ENCODE data around the gene CLIC2.

DNA sequence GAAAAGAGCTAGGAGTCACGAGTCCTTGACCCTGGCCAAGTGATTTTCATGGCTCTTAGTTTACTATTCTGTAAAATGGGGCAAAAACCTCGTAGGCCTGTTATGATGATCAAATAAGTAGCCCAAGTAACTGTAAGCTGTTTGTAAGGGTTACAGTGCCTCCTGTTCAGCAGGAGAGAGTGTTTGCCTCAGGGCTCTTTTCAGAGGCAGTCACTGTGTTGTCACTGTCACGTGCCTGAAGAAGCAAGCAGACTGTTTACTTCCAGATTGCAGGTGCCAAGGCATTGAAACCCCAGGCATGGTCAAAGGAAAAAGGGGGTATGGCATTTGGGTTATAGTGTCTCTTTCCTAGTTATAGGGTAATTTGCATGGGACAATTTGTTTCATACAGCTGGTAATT is 74.7 kb downstream of the CLIC2 start:
- TF ChIP-seq EZH2 (IDR thresholded peaks at IDR 0.05; ENCODE audit: borderline replicate concordance, low read depth, low read length, poor library complexity, severe bottlenecking) = no peak
- TF ChIP-seq, protein P1, sequence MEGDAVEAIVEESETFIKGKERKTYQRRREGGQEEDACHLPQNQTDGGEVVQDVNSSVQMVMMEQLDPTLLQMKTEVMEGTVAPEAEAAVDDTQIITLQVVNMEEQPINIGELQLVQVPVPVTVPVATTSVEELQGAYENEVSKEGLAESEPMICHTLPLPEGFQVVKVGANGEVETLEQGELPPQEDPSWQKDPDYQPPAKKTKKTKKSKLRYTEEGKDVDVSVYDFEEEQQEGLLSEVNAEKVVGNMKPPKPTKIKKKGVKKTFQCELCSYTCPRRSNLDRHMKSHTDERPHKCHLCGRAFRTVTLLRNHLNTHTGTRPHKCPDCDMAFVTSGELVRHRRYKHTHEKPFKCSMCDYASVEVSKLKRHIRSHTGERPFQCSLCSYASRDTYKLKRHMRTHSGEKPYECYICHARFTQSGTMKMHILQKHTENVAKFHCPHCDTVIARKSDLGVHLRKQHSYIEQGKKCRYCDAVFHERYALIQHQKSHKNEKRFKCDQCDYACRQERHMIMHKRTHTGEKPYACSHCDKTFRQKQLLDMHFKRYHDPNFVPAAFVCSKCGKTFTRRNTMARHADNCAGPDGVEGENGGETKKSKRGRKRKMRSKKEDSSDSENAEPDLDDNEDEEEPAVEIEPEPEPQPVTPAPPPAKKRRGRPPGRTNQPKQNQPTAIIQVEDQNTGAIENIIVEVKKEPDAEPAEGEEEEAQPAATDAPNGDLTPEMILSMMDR (conservative IDR thresholded peaks at IDR 0.05; ENCODE audit: low read depth, low read length) = no peak

All from A673 (cell line).